ENCODE measurements around the gene GALE.
A peak's percentile ranks its signal among the peaks of the same experiment; 100 is the strongest.
"Not testable (repeated sequence)": the region's sequence is repeated elsewhere in the genome, so short reads cannot be mapped to it uniquely, and the experiment has no call there.

Gene GALE

DNA sequence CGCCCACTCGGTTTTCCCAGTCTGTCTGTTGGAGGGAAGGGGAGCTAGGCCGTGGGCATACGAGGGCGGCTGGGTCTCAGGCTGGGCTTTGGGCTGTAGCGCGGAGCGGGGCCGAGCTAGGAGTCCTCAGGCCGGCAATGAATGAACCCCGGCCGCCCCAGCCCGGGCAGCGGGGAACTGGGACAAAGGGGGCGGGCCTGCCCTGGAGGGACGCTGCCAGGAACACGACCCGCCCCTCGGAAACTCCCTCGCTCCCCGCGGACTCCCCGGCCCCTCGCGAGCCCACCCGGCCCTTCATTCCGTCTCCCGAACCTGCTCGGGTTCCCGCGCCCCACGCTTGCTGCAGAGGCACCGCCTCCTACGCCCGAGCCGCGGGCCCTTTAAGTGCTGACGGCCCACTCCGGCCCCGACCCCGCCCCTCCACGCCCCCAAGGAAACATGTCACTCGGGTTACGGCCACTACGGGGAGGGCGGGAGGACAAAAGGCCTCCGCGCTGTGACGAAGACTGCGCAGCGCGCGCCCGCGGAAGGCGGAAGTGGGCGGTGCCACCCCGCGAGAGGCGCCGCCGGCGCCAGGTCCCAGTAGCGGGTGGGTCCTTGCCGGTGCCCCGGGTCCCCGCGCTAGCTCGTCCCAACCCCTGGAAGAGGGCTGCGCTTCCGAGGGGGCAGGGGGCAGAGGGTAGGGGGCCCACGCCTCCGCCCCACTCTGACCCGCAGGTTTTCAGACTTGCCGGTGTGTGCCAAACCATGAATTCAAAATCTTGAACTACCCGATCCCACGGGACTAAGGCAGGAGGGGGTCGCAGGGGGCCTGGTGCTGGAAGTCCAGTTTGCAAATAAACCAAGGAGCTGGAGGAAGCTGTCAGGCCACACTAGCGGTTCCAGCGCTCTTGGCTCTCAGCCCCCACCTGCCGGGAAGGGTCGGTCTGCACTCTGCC lies at the start of gene GALE:
Gene GALE (minus strand): TSS at position 355 of the 938 bp plus-strand sequence. CDS start 1,747 bp downstream, outside the sequence.
- peak; percentile 98 for DNase-seq (ENCODE audit: low read depth)

DNA sequence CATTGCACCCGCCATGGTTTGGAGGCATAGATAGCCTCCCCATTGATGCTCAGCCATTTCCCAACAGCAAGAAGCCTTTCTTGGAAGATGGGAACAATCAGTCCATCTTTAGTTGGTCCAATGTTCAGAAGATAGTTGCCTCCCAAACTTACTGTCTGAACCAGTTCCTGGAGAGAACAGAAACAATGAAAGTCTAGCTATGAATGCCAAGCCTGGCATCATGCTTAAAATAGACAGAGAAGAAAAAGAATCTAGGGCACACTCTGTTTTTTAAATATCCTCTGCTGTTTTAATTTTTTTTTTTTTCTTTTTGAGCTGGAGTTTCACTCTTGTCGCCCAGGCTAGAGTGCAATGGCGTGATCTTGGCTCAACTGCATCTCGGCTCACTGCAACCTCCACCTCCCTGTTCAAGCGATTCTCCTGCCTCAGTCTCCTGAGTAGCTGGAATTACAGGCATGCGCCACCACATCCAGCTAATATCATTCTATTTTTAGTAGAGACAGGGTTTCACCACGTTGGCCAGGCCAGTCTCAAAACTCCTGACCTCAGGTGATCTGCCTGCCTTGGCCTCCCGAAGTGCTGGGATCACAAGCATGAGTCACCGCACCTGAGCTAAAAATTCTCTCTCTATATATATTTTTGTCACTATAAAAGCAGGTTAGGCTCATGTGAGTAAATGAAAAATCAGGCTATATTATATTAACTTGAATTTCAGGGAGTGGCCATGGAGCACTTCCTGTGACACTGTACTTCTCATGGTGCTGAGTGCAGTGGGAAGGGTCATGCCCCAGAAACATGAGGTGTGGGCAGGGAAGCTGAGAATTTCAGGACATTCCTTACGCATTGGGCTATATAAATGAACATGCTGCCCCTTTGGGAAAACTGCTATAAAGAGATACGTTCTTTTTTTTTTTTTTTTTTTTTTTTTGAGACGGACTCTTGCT lies 48.4 kb upstream of the GALE start:
- no peak for DNase-seq (ENCODE audit: low read depth)

DNA sequence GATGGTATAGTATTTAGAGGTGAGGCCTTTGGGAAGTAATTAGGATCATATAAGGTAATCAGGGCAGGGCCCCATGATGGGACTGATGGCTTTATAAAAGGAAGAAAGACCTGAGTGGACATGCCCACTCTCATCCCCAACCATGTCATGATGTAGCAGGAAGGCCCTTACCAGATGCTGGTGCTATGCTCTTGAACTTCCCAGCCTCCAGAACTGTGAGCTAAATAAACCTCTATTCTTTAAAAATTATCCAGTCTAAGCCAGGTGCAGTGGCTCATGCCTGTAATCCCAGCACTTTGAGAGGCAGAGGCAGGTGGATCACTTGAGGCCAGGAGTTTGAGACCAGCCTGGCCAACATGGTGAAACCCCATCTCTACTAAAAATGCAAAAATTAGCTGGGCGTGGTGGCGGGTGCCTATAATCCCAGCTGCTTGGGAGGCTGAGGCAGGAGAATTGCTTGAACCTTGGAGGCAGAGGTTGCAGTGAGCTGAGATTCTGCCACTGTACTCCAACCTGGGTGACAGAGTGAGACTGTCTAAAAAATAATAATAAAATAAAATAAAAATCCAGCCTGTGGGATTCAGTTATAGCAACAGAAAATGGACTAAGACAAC lies 47.0 kb upstream of the GALE start:
- DNase-seq (ENCODE audit: low read depth) = not testable (repeated sequence)

DNA sequence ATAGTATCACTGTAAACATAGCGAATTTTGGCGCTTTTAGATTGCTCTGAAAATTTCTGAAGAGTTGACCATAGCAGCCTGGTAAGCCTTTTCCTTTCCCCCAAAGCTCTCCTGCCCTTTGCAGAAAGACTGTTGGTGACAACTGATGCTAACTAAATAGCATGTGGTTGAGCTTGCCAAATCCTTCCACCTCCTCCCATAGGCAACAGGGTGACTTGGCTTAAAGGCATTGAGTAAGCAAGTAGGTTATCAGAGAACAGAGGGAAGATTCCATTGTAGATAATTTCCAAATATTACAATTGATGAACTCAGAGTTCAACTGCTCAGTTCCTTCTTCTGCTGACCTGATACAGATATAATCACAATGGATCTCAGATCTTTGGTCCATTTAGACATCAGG lies 44.6 kb upstream of the GALE start:
- DNase-seq (ENCODE audit: low read depth) = no peak

DNA sequence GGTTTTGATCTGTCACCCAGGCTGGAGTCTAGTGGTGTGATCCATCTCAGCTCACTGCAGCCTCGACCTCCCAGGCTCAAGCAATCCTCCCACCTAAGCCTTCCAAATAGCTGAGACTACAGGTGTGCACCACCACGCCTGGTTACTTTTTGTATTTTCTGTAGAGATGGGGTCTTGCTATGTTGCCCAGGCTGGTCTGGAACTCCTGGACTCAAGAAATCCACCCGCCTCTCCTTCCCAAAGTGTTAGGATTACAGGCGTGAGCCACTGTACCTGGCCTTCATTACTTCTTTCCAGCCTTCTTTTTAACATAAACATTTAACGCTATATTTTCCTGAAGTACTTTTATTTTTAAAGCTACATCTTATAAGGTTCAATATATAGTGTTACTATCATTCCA lies 43.1 kb upstream of the GALE start:
- DNase-seq (ENCODE audit: low read depth) = no peak

DNA sequence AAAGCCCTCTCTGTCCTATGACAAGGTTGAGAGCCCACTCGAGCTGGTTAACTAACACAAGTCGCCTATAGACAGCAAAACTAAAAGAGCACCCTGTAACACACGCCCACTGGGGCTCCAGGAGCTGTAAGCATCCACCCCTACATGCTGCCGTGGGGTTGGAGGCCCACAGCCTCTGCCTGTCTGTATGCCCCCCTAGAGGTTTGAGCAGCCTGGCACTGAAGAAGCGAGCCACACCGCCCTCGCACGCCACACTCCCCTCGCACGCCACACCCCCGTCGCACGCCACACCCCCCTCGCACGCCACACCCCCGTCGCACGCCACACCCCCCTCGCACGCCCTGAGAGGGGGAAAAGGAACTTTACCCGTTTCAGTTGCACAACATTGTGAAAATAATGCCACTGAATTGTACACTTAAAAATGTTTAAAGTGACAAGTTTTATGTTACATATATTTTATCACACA lies 37.9 kb upstream of the GALE start:
- DNase-seq (ENCODE audit: low read depth) = peak; percentile 69

DNA sequence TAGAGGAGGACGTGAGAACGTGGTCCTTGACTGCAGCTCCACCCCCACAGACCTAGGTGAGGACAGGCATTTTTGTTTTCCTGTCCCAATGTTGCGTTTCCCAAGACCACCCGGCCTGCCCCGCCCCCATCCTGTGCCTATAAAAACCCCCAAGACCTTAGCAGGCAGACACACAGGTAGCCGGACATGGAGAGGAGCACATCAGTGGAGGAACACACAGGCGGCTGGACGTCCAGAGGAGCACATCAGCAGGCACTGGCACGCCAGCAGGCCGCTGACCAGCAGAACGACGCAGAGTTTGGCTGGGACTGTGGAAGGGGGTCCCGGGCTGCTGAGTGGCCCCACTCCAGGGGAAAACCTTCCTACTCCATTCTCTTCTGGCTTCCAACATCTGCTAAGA lies 37.4 kb upstream of the GALE start:
- no peak for DNase-seq (ENCODE audit: low read depth)

DNA sequence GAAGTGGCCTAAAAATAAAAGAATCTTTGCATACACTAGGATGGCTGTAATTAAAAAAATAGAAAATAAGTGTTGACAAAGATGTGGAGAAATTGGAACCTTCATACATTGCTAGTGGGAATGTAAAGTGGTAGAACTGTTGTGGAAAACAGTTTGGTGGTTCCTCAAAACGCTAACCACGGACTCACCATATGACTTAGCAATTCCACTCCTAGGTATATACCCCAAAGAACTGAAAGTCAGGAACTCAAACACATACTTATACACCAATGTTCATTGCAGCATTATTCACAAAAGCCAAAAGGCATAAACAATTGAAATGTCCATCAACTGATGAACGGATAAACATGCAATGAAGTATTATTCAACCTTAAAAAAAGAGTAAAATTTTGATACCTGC lies 35.5 kb upstream of the GALE start:
- no peak for DNase-seq (ENCODE audit: low read depth)

DNA sequence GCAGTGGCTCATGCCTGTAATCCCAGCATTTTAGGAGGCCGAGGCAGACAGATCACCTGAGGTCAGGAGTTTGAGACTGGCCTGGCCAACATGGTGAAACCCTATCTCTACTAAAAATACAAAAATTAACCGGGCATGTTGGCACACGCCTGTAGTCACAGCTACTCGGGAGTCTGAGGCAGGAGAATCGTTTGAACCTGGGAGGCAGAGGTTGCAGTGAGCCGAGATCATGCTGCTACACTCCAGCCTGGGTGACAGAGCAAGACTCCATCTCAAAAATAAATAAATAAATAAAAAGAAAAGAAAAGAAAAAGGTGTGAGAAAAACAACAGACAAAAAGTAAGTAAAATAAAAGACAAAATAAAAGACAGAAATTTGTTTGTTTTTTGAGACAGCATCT lies 33.6 kb upstream of the GALE start:
- DNase-seq (ENCODE audit: low read depth) = not testable (repeated sequence)

DNA sequence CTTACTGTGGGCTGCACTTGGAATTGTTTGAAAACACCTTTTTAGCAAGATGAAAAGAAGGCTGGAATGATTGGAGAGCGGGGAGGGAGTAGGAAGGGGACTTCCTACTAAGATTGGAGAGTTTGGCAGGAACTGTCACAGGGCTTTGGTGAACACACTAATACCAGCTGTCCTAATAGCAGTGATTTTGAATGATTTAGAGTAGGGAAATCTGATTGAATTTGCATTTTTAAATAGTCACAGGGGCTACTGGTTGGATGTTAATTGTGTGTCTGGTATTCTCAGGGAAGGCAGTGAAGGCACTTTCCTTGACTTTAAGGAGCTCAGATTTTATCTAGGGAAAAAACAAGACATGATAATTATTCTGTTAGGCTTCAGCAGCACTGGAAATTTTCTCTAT lies 27.2 kb upstream of the GALE start:
- DNase-seq (ENCODE audit: low read depth) = no peak

DNA sequence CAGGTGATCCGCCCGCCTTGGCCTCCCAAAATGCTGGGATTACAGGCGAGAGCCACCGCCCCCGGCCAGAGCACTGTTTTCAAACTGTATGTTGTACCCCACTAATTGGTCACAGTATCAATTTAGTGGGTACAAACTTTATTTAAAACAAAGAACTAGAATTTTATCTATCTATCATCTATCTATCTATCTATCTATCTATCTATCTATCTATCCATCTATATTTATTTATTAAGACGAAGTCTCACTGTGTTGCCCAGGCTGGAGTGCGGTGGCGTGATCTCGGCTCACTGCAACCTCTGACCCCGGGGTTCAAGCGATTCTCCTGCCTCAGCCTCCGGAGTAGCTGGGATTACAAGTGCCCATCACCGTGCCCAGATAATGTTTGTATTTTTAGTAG lies 26.0 kb upstream of the GALE start:
- not testable (repeated sequence) for DNase-seq (ENCODE audit: low read depth)

DNA sequence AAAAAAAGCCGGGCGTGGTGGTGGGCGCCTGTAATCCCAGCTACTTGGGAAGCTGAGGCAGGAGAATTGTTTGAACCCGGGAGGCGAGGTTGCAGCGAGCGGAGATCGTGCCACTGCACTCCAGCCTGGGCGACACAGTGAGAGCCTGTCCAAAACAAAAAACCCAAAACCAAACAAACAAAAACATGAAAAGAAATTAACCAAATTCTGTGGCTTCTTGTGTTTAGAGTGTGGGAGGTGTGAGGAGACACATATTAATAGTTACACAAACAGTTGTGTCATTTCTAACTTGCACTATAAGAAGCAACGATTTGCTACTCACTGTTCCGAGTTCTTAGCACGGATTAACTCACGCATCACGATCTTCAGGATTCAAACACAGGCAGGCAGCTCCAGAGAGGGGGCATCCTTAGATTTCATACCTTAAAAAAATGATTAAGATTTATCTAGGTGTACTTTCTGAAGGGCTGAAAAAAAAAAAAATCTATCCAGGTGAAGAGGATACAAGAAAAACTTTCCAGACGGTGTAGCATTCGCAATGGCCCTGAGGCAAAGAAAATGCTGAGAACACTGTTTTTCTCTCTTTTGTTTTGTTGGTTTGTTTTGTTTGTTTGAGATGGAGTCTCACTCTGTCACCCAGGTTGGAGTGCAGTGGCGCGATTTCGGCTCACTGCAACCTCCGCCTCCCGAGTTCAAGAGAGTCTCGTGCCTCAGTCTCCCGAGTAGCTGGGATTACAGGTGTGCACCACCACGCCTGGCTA lies 25.4 kb upstream of the GALE start:
- DNase-seq (ENCODE audit: low read depth) = no peak

DNA sequence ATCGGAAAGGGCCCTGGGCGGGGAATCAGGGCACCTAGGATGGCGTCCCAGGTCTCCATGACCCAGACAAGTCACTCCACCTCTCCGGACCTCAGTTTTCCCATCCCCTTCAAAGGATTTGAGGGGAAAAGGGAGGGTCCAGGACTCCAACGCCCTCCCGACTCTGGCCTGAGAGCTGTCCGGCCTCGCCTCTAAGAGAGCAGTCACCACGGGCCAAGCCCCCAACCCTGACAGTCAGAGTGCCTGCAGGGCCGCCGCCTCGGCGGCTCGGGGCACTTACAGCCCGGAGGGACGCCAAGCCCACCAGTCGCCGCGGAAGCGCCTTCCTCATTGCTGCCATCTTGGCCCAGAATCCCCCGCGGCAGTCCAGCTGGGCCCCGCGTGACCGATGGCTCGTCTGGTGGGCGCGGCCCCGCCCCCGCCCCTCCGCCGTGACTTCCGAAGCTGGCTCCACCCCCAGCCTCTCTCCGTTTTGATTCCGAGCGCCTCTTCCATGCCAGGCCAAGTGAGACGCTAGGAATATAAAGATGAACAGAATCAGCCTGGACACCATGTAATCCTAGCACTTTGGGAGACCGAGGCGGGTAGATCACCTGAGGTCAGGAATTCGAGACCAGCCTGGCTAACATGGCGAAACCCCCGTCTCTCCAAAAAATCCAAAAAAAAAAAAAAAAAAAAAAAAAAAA lies 24.7 kb upstream of the GALE start, which contains the start of gene HMGCL:
Gene HMGCL (minus strand): TSS at position 354 of the 686 bp plus-strand sequence. CDS start 14 bp downstream, at position 340.
- peak; percentile 88 for DNase-seq (ENCODE audit: low read depth)

DNA sequence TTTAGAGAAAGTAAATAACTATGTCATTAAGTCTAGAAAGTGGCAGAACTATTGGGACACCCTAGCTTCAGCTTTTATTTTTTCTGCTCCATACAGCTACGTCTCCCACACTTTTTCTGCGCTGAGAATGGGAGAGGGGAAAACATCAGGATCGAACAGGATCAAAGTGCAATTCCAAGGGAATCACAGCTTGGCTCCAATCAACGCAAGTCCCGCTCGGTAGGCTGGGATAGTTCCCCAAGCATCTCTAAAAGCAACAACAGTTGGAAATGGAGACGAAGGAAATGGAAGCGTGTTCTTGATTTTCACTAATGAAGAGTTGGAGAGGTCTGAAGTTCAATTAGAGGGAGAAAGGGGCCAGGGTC lies 24.1 kb upstream of the GALE start:
- no peak for DNase-seq (ENCODE audit: low read depth)

DNA sequence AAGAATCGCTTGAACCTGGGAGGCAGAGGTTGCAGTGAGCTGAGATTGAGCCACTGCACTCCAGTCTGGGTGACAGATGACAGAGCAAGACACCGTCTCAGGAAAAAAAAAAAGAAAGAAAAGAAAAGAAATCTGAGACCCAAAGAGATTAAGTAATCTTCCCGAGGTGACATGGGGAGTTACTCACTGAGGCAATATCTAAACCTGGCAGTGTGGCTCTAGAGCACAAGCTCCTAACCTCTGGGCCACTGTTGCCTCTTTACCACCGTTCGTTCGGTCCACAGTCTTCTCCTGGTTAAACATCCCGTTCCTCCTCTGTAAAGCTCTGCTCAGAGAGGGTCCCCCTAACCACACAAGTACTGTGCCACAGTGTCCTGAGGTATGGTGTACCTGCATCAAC lies 23.2 kb upstream of the GALE start:
- no peak for DNase-seq (ENCODE audit: low read depth)

DNA sequence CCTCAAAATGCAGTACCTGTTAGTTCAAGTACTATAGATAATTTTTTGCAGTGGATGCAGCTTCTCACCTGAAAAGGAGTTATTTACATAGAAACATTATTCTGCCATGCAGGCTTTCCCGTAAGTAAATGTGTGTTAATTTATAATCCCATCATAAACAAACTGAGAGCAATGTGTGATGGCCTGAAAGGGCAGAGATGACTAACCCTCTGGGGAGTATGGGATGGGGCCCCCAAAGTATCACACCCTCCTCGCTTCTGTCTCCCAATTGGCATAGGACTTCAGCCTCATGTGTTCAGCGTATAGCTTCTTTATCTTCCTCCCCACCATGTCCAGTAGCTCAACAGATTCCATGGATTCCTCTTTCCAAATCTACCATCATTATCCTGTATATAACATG lies 17.1 kb upstream of the GALE start:
- DNase-seq (ENCODE audit: low read depth) = no peak

DNA sequence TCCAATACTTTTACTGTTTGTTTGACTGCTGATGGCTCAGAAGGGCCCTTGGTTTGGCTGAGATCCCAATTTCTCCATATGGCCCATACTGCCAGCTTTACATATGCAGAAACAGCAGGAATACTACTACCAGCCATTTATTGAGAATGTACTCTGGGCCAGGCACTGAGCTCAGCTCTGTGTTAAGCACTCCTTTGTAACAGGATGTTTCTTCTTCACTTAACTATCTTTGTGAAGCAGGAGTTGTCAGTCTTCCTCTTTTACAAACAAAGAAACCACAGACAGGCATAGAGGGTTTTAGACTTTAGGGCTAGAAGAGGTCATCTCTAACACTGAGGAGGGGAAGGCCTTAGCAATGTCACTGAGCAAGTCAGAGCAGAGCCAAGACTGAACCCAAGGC lies 16.4 kb upstream of the GALE start:
- DNase-seq (ENCODE audit: low read depth) = no peak

DNA sequence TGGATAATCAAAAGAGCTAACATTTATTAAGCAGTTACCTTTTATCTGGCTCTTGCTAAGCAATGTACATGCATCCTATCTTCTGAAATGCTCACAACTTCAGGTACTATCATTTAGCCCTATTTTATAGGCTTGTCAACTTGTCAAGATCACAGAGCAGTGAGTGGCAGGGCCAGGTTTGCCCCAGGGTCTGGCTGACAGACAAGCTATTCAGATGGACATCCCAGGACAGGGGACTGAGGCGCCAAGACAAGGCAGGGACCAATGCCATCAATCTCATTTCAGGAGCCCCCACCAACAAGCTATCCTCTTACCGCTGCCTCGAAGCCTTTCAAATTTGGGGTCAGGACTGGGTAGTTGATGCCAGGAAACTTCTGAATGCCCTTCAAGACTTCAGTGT lies 15.8 kb upstream of the GALE start:
- no peak for DNase-seq (ENCODE audit: low read depth)

DNA sequence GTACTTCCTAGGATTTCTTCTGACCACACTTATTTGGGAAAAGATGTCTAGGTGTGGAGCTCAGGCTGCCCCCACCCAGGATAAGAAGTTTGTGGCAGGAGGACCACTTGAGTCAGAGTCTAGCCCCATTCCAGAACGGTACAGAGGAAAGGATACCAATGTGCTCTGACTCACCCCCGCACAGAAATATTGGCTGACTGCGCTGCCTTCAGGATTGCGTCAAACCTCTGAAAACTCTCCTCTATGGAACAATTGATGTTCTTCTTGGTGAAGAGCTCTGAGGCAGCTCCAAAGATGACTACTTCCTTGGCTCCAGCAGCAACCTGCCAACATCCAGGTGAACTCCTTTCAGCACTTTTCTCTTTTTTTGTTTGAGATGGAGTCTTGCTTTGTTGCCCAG lies 13.5 kb upstream of the GALE start:
- DNase-seq (ENCODE audit: low read depth) = no peak

DNA sequence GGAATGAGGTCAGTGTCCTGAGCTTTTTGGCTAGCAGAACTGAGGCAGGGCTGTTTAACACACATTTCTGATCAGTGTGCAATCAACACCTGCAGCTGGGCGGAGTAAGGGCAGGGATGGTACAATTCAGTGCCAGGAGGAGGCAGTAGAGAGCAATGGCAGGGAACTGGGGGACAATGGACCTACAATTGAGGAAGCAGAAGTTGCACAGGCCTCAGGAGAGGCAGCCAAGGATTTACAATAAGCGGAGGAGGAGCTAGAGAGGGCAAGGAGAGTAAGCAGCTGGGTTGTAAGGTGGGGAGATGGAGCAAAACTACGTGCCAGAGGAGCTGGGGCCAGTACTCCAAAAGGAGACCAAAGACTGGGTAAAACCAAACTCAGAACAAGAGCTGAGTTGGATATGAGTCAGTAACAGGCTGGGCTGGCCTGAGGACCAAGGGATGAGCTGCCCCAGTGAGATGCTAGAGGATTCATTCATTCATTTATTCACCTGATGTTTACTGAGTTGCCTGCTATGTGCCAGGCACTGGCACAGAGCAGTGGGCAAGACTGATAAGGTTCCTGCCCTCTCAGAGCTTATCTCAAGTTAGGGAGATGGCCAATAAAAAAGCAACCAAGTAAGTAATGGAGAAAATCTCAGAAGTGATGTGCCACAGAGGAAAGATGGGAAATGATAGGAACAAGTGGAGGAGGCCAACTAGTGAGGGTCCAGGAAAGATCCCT lies 10.4 kb upstream of the GALE start:
- peak; percentile 46 for DNase-seq (ENCODE audit: low read depth)
